Measurements from ENCODE around the gene HEXB. TPM values are rescaled to one million over a fixed set of nuclear protein-coding genes. Genes with fewer than 3 reads are reported as not detected.

The HEXB gene
- total and polyA plus RNA-seq, 2 of the 13 experiments (the other 11 are each of a cell fraction or from before 2014, with no cell fraction given): 100 to 104 TPM

GRCh38 chr5:74640450-74640953 lies 44.5 kb upstream of the HEXB start, which contains the start of gene ENC1 (continued):
- TF ChIP-seq, protein P1, sequence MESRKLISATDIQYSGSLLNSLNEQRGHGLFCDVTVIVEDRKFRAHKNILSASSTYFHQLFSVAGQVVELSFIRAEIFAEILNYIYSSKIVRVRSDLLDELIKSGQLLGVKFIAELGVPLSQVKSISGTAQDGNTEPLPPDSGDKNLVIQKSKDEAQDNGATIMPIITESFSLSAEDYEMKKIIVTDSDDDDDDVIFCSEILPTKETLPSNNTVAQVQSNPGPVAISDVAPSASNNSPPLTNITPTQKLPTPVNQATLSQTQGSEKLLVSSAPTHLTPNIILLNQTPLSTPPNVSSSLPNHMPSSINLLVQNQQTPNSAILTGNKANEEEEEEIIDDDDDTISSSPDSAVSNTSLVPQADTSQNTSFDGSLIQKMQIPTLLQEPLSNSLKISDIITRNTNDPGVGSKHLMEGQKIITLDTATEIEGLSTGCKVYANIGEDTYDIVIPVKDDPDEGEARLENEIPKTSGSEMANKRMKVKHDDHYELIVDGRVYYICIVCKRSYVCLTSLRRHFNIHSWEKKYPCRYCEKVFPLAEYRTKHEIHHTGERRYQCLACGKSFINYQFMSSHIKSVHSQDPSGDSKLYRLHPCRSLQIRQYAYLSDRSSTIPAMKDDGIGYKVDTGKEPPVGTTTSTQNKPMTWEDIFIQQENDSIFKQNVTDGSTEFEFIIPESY (CRISPR knock-in tag; IDR thresholded peaks at IDR 0.05): peak; percentile 30
- TF ChIP-seq TEAD2 (CRISPR knock-in tag; IDR thresholded peaks at IDR 0.05) (no peak), ZNF18 (CRISPR knock-in tag; IDR thresholded peaks at IDR 0.05; ENCODE audit: insufficient replicate concordance) (no peak), PRDM10 (CRISPR knock-in tag; IDR thresholded peaks at IDR 0.05; ENCODE audit: low read depth) (peak; percentile 17; the same call in 1 of the 2 replicates), ZNF749 (CRISPR knock-in tag; IDR thresholded peaks at IDR 0.05; ENCODE audit: borderline replicate concordance) (peak; percentile 35), SMARCC2 (IDR thresholded peaks at IDR 0.05) (no peak), EHMT2 (IDR thresholded peaks at IDR 0.05; ENCODE audit: borderline replicate concordance, low read depth, low read length) (no peak), PAF1 (CRISPR knock-in tag; IDR thresholded peaks at IDR 0.05) (no peak), ZSCAN31 (CRISPR knock-in tag; IDR thresholded peaks at IDR 0.05; ENCODE audit: low read depth) (peak; percentile 93), ZNF292 (CRISPR knock-in tag; IDR thresholded peaks at IDR 0.05; ENCODE audit: borderline replicate concordance, low read depth) (no peak), YY1 (IDR thresholded peaks at IDR 0.05; ENCODE audit: insufficient read depth, insufficient replicate concordance, low read depth, low read length) (peak; percentile 74), ZNF660 (CRISPR knock-in tag; IDR thresholded peaks at IDR 0.05; ENCODE audit: borderline replicate concordance, low read depth) (no peak), MZF1 (CRISPR knock-in tag; IDR thresholded peaks at IDR 0.05; ENCODE audit: borderline replicate concordance) (no peak), ZFP82 (CRISPR knock-in tag; IDR thresholded peaks at IDR 0.05; ENCODE audit: borderline replicate concordance) (0 out of 2 replicates have a peak, but pooled peaks have one; percentile 75), XRCC5 (optimal IDR thresholded peaks at IDR 0.05; ENCODE audit: low read length) (no peak), NFE2 (CRISPR knock-in tag; IDR thresholded peaks at IDR 0.05) (no peak)
- TF ChIP-seq, protein P2, sequence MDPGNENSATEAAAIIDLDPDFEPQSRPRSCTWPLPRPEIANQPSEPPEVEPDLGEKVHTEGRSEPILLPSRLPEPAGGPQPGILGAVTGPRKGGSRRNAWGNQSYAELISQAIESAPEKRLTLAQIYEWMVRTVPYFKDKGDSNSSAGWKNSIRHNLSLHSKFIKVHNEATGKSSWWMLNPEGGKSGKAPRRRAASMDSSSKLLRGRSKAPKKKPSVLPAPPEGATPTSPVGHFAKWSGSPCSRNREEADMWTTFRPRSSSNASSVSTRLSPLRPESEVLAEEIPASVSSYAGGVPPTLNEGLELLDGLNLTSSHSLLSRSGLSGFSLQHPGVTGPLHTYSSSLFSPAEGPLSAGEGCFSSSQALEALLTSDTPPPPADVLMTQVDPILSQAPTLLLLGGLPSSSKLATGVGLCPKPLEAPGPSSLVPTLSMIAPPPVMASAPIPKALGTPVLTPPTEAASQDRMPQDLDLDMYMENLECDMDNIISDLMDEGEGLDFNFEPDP (CRISPR knock-in tag; conservative IDR thresholded peaks at IDR 0.05): no peak

Data from HepG2 (cell line).